ENCODE data around the gene IGSF1. TPM values are rescaled to one million over a fixed set of nuclear protein-coding genes. Genes with fewer than 3 reads are reported as not detected.
A peak's percentile ranks its signal among the peaks of the same experiment; 100 is the strongest.

The IGSF1 gene
- total and polyA plus RNA-seq, 7 donors, result 0.15 to 1.4 (median 0.71) TPM; not detected in 2

DNA sequence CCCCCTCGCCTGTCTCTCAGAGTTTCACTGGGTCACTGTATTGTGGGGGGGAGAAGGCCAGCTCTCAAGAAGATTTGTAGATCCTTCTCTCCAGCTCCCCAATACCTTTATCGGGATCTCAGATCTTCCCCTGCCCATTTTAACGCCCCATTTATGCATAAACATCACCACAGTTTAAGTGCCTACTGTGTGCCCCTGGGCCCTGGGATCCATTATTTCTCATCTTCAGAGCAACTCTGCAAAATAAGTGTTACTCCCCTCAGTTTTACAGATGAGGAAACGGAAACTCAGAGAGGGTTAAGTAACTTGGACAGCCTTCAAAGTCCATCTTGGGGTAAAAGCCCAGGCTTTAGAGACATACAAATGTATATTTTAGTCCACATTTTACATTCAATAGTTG, 421 bp upstream of the IGSF1 start:
- intact Hi-C loops (cut with DNase I), result no loop called here
- no peaks in the 10 kb centered on the region for H3K9me3 ChIP-seq
- TF ChIP-seq POLR2AphosphoS5 (IDR thresholded peaks at IDR 0.05) (no peak), POLR2A (IDR thresholded peaks at IDR 0.05) (no peak)
- TF ChIP-seq, protein P1, sequence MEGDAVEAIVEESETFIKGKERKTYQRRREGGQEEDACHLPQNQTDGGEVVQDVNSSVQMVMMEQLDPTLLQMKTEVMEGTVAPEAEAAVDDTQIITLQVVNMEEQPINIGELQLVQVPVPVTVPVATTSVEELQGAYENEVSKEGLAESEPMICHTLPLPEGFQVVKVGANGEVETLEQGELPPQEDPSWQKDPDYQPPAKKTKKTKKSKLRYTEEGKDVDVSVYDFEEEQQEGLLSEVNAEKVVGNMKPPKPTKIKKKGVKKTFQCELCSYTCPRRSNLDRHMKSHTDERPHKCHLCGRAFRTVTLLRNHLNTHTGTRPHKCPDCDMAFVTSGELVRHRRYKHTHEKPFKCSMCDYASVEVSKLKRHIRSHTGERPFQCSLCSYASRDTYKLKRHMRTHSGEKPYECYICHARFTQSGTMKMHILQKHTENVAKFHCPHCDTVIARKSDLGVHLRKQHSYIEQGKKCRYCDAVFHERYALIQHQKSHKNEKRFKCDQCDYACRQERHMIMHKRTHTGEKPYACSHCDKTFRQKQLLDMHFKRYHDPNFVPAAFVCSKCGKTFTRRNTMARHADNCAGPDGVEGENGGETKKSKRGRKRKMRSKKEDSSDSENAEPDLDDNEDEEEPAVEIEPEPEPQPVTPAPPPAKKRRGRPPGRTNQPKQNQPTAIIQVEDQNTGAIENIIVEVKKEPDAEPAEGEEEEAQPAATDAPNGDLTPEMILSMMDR (IDR thresholded peaks at IDR 0.05), result no peak
- H3K4me1 ChIP-seq, result peaks cover 0 to 7% (median 5%) of the 10 kb centered on the region in 4 donors
- H3K27ac ChIP-seq, result peak overlapping the region in 1 of 4 donors; percentile 42
- WGBS, 2 donors, result 40 to 54% methylated on average over 4 of the region's 4 CpGs
- H3K27me3 ChIP-seq, result no peaks in the 10 kb centered on the region
- peak overlapping the region in 3 of 4 donors; percentile 21 to 40 (median 37) for H3K4me3 ChIP-seq
- DNase-seq, result no peak
- no peaks in the 10 kb centered on the region for H3K36me3 ChIP-seq

DNA sequence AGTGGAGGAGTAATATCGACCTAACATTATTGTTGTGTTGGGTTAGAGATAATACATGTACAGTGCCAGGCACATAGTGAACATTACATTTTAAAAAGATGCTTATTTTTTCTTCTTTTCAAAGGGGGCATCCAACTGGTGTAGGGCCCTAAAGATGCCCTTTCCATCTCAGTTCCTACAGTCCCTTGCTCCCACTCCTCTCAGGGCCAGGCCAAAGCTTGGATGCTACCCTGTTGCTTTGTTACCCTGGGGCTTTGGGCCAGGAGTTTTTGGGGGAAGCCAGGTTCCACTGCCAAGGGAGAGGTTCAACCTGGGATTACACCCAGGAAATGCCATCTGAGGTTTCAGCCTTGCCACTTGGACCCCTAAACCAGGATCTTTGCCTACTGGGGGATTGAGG, 918 bp downstream of the IGSF1 start:
- intact Hi-C loops (cut with DNase I), result no loop called here
- Histone ChIP-seq H3K36me3 (no peaks in the 10 kb centered on the region), H3K9me3 (no peaks in the 10 kb centered on the region), H3K4me1 (peaks cover 0 to 7% (median 5%) of the 10 kb centered on the region in 4 donors), H3K27ac (no peak overlapping the region), H3K4me3 (no peak overlapping the region), H3K27me3 (no peaks in the 10 kb centered on the region)
- no peak for DNase-seq
- WGBS, 2 donors, result 68 to 78% methylated on average over 1 of the region's 1 CpG
- TF ChIP-seq, protein P1 (IDR thresholded peaks at IDR 0.05), result no peak
- no peak for TF ChIP-seq EP300 (IDR thresholded peaks at IDR 0.05)
- no peak for TF ChIP-seq POLR2AphosphoS5 (IDR thresholded peaks at IDR 0.05)
- TF ChIP-seq POLR2A (IDR thresholded peaks at IDR 0.05), result no peak

DNA sequence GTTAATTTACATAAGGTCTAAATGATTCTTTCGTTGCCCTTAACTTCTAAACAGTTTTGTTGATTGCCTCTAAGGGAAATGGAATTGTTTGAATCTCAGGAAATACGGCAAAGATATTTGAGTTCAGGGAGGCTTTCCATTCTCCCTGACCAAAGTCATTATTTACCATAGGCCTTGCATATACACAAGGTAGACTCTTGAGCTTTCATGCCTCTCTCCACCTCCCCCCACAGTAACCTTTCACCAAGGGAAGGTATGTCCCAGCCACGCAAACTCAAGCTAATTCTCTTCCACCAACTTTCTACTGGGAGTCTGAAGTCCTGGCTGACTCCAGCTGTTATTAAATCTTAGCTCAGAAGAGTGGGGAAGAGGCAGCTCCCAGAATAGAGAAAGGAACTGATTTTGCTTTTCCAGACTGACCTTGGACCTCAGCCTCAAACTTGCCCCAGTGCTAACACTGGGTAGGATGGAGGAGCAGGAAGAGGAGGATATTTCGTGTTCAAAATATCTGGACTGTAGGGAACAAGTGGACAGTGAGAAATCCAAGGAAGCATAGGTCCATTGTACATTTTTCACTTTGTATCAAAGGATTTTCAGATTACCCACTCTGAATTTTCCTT, 1.4 kb downstream of the IGSF1 start:
- Histone ChIP-seq H3K4me3 (no peak overlapping the region), H3K9me3 (no peaks in the 10 kb centered on the region), H3K4me1 (peaks cover 0 to 7% (median 5%) of the 10 kb centered on the region in 4 donors), H3K27ac (no peak overlapping the region), H3K36me3 (no peaks in the 10 kb centered on the region), H3K27me3 (no peaks in the 10 kb centered on the region)
- no peak for TF ChIP-seq POLR2AphosphoS5 (IDR thresholded peaks at IDR 0.05)
- TF ChIP-seq EP300 (IDR thresholded peaks at IDR 0.05), result no peak
- TF ChIP-seq POLR2A (IDR thresholded peaks at IDR 0.05), result no peak
- TF ChIP-seq, protein P1 (IDR thresholded peaks at IDR 0.05), result no peak
- 38 to 72% methylated on average over 4 of the region's 4 CpGs for WGBS, 2 donors
- DNase-seq, result no peak
- intact Hi-C loops (cut with DNase I), result no loop called here

DNA sequence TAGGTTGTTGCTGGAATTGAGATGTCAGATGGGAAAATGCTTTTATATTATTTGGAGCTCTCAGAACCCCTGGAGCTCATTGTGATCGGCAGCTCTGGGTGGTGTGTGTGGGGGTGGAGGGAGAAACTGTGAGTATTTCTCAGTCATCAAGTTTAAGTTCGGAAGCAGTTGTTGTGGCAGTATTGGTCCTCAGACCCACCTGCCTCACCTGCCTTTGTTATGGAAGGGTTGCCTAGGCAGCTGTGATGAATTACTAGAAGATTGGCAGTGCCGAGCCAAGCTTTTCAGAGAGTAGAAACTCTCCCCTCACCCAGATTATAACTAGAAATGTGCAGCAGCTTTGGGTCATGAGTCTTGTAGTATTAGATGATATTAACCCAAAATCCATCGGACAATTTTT, 9.5 kb downstream of the IGSF1 start:
- WGBS, 2 donors, result 49 to 56% methylated on average over 4 of the region's 4 CpGs
- DNase-seq, result no peak

More for the DNA sequence above, 9.5 kb downstream of the IGSF1 start:
- no peak for TF ChIP-seq EP300 (IDR thresholded peaks at IDR 0.05)
- TF ChIP-seq, protein P1 (IDR thresholded peaks at IDR 0.05), result no peak
- TF ChIP-seq POLR2A (IDR thresholded peaks at IDR 0.05), result no peak
- no peak for TF ChIP-seq POLR2AphosphoS5 (IDR thresholded peaks at IDR 0.05)
- H3K27me3 ChIP-seq, result no peaks in the 10 kb centered on the region
- H3K9me3 ChIP-seq, result no peaks in the 10 kb centered on the region
- no peak overlapping the region for H3K27ac ChIP-seq
- intact Hi-C loops (cut with DNase I), result no loop called here
- H3K4me3 ChIP-seq, result no peak overlapping the region
- H3K36me3 ChIP-seq, result no peaks in the 10 kb centered on the region
- H3K4me1 ChIP-seq, result no peaks in the 10 kb centered on the region

Data from sigmoid colon (tissue), 7 donors.